GM12874 (cell line): ENCODE results near the gene CENPV.
A peak's percentile ranks its signal among the peaks of the same experiment; 100 is the strongest.

Source experiments
- TF ChIP-seq, protein P1 (sequence below): IDR thresholded peaks from 2 replicates; pipeline ENCODE4 v1.5.1; 2011; ENCODE audit warnings: low read depth, mild to moderate bottlenecking, control low read depth, low read length, moderate library complexity; ENCODE audit not compliant: insufficient read depth

CENPV gene

DNA sequence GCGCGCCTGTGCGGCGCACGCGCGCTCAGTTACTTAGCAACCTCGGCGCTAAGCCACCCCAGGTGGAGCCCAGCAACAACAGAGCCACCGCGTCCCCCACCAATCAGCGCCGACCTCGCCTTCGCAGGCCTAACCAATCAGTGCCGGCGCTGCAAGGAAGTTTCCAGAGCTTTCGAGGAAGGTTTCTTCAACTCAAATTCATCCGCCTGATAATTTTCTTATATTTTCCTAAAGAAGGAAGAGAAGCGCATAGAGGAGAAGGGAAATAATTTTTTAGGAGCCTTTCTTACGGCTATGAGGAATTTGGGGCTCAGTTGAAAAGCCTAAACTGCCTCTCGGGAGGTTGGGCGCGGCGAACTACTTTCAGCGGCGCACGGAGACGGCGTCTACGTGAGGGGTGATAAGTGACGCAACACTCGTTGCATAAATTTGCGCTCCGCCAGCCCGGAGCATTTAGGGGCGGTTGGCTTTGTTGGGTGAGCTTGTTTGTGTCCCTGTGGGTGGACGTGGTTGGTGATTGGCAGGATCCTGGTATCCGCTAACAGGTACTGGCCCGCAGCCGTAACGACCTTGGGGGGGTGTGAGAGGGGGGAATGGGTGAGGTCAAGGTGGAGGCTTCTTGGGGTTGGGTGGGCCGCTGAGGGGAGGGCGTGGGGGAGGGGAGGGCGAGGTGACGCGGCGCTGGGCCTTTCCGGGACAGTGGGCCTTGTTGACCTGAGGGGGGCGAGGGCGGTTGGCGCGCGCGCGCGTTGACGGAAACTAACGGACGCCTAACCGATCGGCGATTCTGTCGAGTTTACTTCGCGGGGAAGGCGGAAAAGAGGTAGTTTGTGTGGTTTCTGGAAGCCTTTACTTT, 27.6 kb upstream of the CENPV start, which contains the start of gene UBB:
Gene UBB, plus strand, starts transcription at position 452 of the 856 bp plus-strand sequence. CDS start 817 bp downstream, outside the sequence.
- TF ChIP-seq, protein P1, sequence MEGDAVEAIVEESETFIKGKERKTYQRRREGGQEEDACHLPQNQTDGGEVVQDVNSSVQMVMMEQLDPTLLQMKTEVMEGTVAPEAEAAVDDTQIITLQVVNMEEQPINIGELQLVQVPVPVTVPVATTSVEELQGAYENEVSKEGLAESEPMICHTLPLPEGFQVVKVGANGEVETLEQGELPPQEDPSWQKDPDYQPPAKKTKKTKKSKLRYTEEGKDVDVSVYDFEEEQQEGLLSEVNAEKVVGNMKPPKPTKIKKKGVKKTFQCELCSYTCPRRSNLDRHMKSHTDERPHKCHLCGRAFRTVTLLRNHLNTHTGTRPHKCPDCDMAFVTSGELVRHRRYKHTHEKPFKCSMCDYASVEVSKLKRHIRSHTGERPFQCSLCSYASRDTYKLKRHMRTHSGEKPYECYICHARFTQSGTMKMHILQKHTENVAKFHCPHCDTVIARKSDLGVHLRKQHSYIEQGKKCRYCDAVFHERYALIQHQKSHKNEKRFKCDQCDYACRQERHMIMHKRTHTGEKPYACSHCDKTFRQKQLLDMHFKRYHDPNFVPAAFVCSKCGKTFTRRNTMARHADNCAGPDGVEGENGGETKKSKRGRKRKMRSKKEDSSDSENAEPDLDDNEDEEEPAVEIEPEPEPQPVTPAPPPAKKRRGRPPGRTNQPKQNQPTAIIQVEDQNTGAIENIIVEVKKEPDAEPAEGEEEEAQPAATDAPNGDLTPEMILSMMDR = peak; percentile 29

- TF ChIP-seq, protein P1 = no peak
Observed at GRCh38 chr17:16379654-16380053, 26.4 kb upstream of the CENPV start.

DNA sequence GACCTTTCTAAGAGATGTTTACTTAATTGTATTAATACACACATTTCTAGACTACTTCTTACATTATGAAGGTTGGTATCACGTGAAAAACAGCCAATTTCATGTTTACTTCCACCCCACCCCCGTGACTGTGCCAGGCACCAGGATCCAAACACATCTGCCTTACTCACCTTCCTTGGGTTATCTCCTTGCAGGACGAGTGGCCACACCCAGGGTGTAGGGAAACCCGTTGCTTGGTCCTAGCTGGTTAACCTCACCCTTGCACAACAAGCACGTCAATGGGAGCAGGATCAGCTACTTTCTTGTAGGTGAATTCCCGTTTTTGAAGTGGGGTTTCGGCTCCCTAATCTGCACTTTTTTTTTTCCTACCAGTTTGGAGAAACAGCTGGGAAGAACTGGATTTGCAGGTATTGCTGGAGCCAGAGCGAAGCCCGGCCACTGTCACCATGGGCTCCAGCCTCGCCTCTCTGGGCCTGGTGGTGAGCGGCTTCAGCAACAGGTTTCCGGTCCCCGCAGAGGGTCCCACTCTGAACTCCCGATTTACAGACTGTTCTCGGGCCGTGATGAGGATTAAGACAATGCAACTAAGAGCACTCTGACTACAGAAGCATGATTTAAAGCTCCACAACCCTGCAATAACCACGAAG, 25.5 kb upstream of the CENPV start:
- TF ChIP-seq, protein P1 = no peak

GRCh38 chr17:16377941-16378341, 24.7 kb upstream of the CENPV start:
- TF ChIP-seq, protein P1 = no peak

GRCh38 chr17:16374146-16374938, 21.1 kb upstream of the CENPV start:
- TF ChIP-seq, protein P1 = no peak

GRCh38 chr17:16371742-16372141, 18.5 kb upstream of the CENPV start:
- TF ChIP-seq, protein P1 = no peak

- TF ChIP-seq, protein P1 = no peak
Observed at GRCh38 chr17:16364625-16365024, 11.4 kb upstream of the CENPV start.
